Lung (tissue), 12 donors: Measurements from ENCODE around the gene ST6GALNAC3. TPM values are rescaled to one million over a fixed set of nuclear protein-coding genes. Genes with fewer than 3 reads are reported as not detected.

Source experiments
- ATAC-seq: fragments of 200-7000 bp; cut with Tn5 transposase; one replicate; pipeline ENCODE4 v1.9.1; 2020; ENCODE audit warnings: moderate number of reproducible peaks; ENCODE audit not compliant: insufficient read depth, low FRiP score
- DNase-seq, 3 donors: peaks; one replicate each; pipeline ENCODE4 v3.0.0-alpha.2; 2013 to 2017
- H3K27ac ChIP-seq, 2 donors: one replicate each; pipeline ENCODE4 v1.5.1; 2013; ENCODE audit warnings: mild to moderate bottlenecking in 2 of 2, moderate library complexity in 2 of 2, control low read depth in 1 of 2, inconsistent platforms in 1 of 2, low read depth in 1 of 2, low read length in 1 of 2
- H3K27me3 ChIP-seq, 3 donors: one replicate each; pipeline ENCODE4 v1.5.1; 2013; ENCODE audit warnings: low read length in 2 of 3; ENCODE audit not compliant: control insufficient read depth in 3 of 3, insufficient read depth in 3 of 3
- H3K36me3 ChIP-seq, 4 donors: one replicate each; pipeline ENCODE4 v1.5.1; 2013; ENCODE audit warnings: low read length in 4 of 4, mild to moderate bottlenecking in 1 of 4, moderate library complexity in 1 of 4; ENCODE audit not compliant: control insufficient read depth in 4 of 4, insufficient read depth in 4 of 4
- H3K4me1 ChIP-seq, 5 donors: one replicate each; pipeline ENCODE4 v1.5.1; 2013; ENCODE audit warnings: low read length in 5 of 5, mild to moderate bottlenecking in 2 of 5, moderate library complexity in 1 of 5; ENCODE audit not compliant: control insufficient read depth in 5 of 5, insufficient read depth in 5 of 5
- H3K4me3 ChIP-seq: one replicate; pipeline ENCODE4 v1.5.1; 2013; ENCODE audit warnings: mild to moderate bottlenecking, control low read depth, moderate library complexity
- H3K9ac ChIP-seq, 2 donors: one replicate each; pipeline ENCODE4 v1.5.1; 2013; ENCODE audit warnings: low read length in 2 of 2, control low read depth in 1 of 2; ENCODE audit not compliant: insufficient read depth in 1 of 2
- H3K9me3 ChIP-seq, 4 donors: one replicate each; pipeline ENCODE4 v1.5.1; 2013; ENCODE audit warnings: low read length in 3 of 4, mild to moderate bottlenecking in 1 of 4, moderate library complexity in 1 of 4; ENCODE audit not compliant: control insufficient read depth in 4 of 4, insufficient read depth in 3 of 4
- WGBS, 2 donors: extraction: QIAGEN DNeasy Blood & Tissue Kit; methylation state at CpG; one replicate each; pipeline ENCODE4 v1.1.7; 2013; 5-methylcytosine and 5-hydroxymethylcytosine counted together
- polyA plus RNA-seq, 2 donors: library from polyadenylated mRNA; stranded (reverse); fragments of 200-250 nt; gene quantifications; one replicate each; pipeline ENCODE4 v1.2.1, GENCODE V29; 2013
- total RNA-seq, 2 donors: library from RNA; depleted of rRNA in 1 of 2; stranded (reverse); fragments of >200 nt in 1 of 2; gene quantifications; one replicate each; pipeline ENCODE4 v1.2.1, GENCODE V29; 2014 to 2021
- TF ChIP-seq, protein P1 (sequence below): IDR thresholded peaks from 2 replicates; pipeline ENCODE4 v1.5.1; 2012; ENCODE audit warnings: mild to moderate bottlenecking; ENCODE audit errors: control extremely low read depth, extremely low read depth
- donor health status: control.
- donor health status: control.
- donor health status: Bipolar disorder and iron deficiency.
- donor health status: healthy.
- donor health status: DM: yes; HTN: yes; CAD: no.

ST6GALNAC3 gene
- total and polyA plus RNA-seq, 4 donors = 2.7 to 17.9 (median 12.2) TPM

DNA sequence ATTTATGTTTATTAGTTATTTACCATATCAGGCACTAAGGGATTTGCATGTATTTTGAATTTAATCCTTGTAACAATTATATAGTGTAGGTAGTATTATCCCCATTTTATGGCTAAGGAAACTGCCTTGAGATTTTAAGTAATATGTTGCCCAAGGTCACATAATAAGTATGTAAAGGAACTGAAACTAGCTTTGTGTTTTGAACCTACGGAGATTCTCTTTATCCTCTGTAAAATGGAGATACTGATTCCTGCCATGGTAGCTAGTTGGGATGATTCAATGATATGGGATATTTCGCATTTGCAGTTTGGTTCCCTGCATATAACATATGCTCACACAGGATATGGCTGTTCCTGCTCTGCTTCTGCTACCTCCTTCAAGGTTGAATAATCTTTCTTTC lies 144.3 kb downstream of the ST6GALNAC3 start:
- Histone ChIP-seq H3K27ac (no peak overlapping the region), H3K9me3 (no peaks in the 10 kb centered on the region), H3K27me3 (no peaks in the 10 kb centered on the region), H3K9ac (no peak overlapping the region), H3K4me1 (peaks cover 0 to 4% (median 0%) of the 10 kb centered on the region in 5 donors), H3K36me3 (no peaks in the 10 kb centered on the region), H3K4me3 (no peak overlapping the region)
- ATAC-seq (no peak), DNase-seq (no peak)
- WGBS, 2 donors = 85 to 91% methylated on average over 2 of the region's 2 CpGs
- TF ChIP-seq, protein P1, sequence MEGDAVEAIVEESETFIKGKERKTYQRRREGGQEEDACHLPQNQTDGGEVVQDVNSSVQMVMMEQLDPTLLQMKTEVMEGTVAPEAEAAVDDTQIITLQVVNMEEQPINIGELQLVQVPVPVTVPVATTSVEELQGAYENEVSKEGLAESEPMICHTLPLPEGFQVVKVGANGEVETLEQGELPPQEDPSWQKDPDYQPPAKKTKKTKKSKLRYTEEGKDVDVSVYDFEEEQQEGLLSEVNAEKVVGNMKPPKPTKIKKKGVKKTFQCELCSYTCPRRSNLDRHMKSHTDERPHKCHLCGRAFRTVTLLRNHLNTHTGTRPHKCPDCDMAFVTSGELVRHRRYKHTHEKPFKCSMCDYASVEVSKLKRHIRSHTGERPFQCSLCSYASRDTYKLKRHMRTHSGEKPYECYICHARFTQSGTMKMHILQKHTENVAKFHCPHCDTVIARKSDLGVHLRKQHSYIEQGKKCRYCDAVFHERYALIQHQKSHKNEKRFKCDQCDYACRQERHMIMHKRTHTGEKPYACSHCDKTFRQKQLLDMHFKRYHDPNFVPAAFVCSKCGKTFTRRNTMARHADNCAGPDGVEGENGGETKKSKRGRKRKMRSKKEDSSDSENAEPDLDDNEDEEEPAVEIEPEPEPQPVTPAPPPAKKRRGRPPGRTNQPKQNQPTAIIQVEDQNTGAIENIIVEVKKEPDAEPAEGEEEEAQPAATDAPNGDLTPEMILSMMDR = no peak

DNA sequence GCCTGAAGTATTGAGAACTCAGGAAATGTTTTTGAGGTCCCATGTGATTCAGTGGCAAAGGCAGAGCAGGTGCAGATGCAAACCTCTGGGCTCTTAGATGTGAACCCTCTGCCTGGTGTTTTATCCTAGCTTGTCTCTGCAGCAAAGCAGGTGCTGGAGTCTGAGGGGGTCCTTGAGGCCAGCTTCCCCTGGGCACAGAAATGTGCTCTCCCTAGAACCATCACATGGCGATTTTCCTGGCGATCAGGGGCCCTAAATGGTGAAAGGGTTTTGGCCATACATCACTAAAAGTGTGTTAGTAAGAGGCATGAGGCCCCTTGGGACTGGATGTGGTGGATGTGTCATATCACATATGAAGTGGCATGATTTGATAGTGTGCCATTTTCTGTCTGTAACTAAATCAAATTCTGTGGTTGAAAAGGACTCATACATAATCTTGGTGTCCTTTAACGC lies 144.8 kb downstream of the ST6GALNAC3 start:
- DNase-seq = no peak
- Histone ChIP-seq H3K9me3 (no peaks in the 10 kb centered on the region), H3K36me3 (no peaks in the 10 kb centered on the region), H3K27me3 (no peaks in the 10 kb centered on the region), H3K27ac (no peak overlapping the region), H3K9ac (no peak overlapping the region), H3K4me1 (peaks cover 0 to 4% (median 0%) of the 10 kb centered on the region in 5 donors), H3K4me3 (no peak overlapping the region)
- 96 to 99% methylated on average over 3 of the region's 3 CpGs for WGBS, 2 donors
- TF ChIP-seq, protein P1 = no peak
- no peak for ATAC-seq

DNA sequence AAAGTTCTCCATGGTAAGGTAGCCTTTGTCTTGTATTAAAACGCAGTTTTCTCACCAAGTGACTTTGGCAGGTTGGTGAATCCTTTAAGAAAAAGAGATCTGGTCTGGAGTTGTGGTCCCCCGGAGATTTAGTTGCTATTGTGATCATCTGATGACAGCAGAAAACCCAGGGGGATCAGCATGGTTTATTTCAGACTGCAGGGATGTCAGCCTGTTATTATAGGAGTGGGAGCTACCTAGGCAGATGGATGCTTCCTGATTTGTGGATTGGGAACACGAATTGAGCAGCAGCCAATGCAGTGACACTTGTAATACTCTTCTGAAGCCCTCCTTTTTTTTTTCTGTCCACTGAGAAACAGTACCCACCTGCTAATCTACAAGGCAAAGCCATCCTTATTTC lies 150.2 kb downstream of the ST6GALNAC3 start:
- no peak for DNase-seq
- no peak for ATAC-seq
- Histone ChIP-seq H3K9ac (no peak overlapping the region), H3K27ac (no peak overlapping the region), H3K27me3 (no peaks in the 10 kb centered on the region), H3K4me3 (no peak overlapping the region), H3K9me3 (no peaks in the 10 kb centered on the region), H3K36me3 (no peaks in the 10 kb centered on the region), H3K4me1 (peaks cover 0 to 25% (median 4%) of the 10 kb centered on the region in 5 donors)
- 81 to 88% methylated on average over 3 of the region's 3 CpGs for WGBS, 2 donors
- TF ChIP-seq, protein P1 = no peak

DNA sequence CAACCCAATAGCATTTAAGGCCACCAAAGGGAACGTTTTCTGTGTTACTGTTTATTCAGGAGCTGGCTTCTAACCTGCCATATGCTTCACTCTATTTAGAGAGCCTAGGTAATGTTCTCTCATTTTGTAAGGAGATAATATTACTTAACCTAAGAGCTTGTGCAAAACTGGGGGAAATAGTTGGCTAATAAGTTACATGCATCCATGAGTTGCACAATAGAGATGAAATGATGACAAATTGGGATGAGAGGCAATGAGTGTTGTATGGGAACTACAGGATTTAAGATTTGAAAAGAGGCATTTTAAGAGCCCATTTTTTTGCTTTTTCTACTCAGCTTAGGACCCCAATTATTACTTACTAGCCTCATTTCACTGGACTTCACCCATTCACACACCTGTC lies 151.0 kb downstream of the ST6GALNAC3 start:
- no peaks in the 10 kb centered on the region for H3K27me3 ChIP-seq
- no peak overlapping the region for H3K9ac ChIP-seq
- DNase-seq (no peak), ATAC-seq (no peak)
- WGBS, 2 donors = 72 to 73% methylated on average over 1 of the region's 1 CpG
- H3K4me3 ChIP-seq = no peak overlapping the region
- H3K9me3 ChIP-seq = no peaks in the 10 kb centered on the region
- no peaks in the 10 kb centered on the region for H3K36me3 ChIP-seq
- peaks cover 0 to 29% (median 4%) of the 10 kb centered on the region in 5 donors for H3K4me1 ChIP-seq
- no peak overlapping the region for H3K27ac ChIP-seq
- TF ChIP-seq, protein P1 = no peak
